ENCODE data around the gene RNF44. TPM values are rescaled to one million over a fixed set of nuclear protein-coding genes. Genes with fewer than 3 reads are reported as not detected.
A peak's percentile ranks its signal among the peaks of the same experiment; 100 is the strongest.
"Not testable (repeated sequence)": the region's sequence is repeated elsewhere in the genome, so short reads cannot be mapped to it uniquely, and the experiment has no call there.

The RNF44 gene
- total RNA-seq, 1 donor from 2014 or later: 32.4 TPM

- DNase-seq: no peak
- intact Hi-C loops (cut with micrococcal nuclease): no loop called here
- ATAC-seq: no peak
Measured at GRCh38 chr5:176553260-176554085, 16.3 kb upstream of the RNF44 start.

GRCh38 chr5:176552332-176552869 lies 15.2 kb upstream of the RNF44 start:
- no peak for ATAC-seq
- intact Hi-C loops (cut with micrococcal nuclease): no loop called here
- DNase-seq: no peak

GRCh38 chr5:176550937-176551336 lies 13.7 kb upstream of the RNF44 start:
- intact Hi-C loops (cut with micrococcal nuclease); DNase-seq; ATAC-seq: not testable (repeated sequence)

- intact Hi-C loops (cut with micrococcal nuclease): no loop called here
Measured at GRCh38 chr5:176550275-176550831, 13.2 kb upstream of the RNF44 start.

GRCh38 chr5:176549871-176550270 lies 12.7 kb upstream of the RNF44 start:
- no peak for ATAC-seq
- DNase-seq: no peak
- intact Hi-C loops (cut with micrococcal nuclease): no loop called here

More at GRCh38 chr5:176550275-176550831, 13.2 kb upstream of the RNF44 start:
- no peak for DNase-seq
- ATAC-seq: no peak

- DNase-seq: no peak
- intact Hi-C loops (cut with micrococcal nuclease): no loop called here
Measured at GRCh38 chr5:176548967-176549444, 11.8 kb upstream of the RNF44 start, which contains the start of gene CDHR2. CDHR2 (plus strand) TSS chr5:176549342; CDS start chr5:176565353, 16,011 bp downstream.

DNA sequence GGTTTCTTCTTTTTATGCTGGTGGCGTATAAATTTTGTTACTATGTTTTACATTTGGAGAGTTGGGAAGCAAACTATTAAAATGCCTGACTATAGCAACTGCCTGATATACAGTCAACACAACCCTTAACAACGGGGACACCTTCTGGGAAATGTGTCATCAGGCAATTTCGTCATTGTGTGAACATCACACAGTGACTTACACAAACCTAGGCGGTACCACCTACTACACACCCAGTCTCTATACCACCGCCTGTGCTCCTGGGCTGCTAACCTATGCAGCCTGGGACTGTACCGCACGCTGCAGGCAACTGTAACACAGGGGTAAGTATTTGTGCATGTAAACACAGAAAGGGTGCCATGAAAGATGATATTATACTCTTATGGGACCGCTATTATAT lies 10.6 kb upstream of the RNF44 start:
- intact Hi-C loops (cut with micrococcal nuclease): no loop called here
- ATAC-seq: no peak
- DNase-seq: no peak

More at GRCh38 chr5:176548967-176549444, 11.8 kb upstream of the RNF44 start, which contains the start of gene CDHR2:
- ATAC-seq: no peak

DNA sequence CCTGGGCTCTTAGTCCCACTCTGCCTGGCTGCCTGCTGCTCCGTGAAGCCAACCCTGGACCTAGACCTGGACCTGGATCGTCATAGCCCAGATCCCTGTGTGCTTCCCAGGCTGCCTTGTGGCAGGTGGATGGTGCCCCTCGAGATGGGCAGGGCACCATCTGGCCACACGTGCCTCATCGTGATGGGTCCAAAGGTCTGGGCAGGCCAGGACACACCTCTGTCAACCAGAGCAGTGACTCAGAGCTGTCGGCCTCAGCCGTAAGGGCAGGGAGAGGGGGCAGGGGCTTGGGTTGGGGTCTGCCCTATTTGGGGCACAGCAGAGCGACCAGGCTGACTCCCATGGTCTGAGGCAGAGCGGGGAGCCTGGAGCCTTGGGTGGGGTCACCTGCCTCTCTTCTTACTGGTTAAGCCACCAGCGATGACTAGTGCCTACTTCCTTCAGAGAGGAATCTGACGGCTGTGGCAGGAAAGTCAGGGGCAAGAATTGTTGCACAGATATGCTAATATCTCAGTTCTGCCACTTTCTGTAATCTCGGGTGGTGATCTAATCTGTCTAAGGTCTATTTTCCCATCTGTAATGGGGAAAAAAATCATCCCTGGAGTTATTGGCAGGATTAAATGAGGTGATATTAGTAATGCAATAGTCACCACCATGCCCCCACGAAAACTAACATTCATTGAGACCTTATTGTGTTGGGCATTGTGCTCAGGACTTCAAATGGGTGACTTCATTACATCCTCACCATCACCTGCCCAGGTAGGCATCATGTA lies 8.7 kb upstream of the RNF44 start:
- intact Hi-C loops (cut with micrococcal nuclease): no loop called here
- DNase-seq (no peak), ATAC-seq (no peak)

DNA sequence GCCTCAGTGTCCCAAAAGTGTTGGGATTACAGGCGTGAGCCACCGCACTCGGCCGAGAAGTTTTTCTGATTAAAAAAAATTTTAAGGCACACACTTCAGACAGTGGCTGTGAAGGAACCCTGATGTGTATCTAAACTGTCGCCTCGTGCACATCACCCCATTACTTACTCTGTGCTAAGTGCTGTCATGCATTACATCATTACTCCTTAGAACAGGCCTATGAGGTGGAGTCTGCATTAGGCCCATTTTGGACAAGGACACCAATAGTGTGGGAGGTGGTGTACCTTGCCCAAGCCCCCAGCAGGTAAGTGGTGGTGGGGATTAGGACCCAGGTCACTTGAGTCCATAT lies 8.2 kb upstream of the RNF44 start:
- no peak for ATAC-seq
- DNase-seq: no peak
- intact Hi-C loops (cut with micrococcal nuclease): no loop called here

DNA sequence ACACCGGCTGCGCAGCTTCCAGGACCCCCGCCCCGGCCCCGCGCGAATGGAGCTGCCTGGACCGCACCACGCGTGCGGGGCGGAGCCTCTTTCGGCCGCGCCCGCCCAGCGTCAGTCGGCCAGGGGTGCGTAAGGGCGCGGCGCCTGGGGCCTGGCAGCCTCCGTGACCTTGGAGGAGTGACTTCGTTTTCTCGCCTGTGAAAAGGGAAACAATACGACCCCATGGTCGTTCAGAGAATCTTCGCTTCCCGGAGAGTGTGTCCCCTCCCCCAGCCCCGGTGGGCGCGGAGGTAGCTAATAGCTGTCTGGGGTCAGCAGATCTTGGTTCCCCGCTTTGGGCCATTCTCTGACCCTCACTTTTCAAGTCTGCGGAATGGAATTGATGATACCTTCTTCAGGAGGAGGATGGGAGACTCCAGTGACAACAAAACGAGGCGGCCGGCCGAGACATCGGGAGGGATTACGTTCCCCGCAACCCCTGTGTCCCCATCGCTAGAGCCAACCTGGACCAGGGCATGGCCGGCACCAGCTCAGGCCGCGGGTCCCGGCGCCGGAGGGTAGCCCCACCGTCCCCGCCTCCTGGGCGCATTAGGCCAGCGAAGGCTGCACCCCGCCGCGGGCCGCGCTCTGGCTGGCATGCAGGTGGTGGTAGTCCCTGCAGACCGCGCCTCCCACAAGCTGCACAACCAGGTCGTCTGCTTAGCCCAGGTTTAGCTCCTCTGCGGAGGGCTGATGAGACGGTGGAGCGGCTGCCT lies 6.4 kb upstream of the RNF44 start:
- intact Hi-C loops (cut with micrococcal nuclease): no loop called here
- ATAC-seq: peak; percentile 91
- DNase-seq: peak; percentile 90

DNA sequence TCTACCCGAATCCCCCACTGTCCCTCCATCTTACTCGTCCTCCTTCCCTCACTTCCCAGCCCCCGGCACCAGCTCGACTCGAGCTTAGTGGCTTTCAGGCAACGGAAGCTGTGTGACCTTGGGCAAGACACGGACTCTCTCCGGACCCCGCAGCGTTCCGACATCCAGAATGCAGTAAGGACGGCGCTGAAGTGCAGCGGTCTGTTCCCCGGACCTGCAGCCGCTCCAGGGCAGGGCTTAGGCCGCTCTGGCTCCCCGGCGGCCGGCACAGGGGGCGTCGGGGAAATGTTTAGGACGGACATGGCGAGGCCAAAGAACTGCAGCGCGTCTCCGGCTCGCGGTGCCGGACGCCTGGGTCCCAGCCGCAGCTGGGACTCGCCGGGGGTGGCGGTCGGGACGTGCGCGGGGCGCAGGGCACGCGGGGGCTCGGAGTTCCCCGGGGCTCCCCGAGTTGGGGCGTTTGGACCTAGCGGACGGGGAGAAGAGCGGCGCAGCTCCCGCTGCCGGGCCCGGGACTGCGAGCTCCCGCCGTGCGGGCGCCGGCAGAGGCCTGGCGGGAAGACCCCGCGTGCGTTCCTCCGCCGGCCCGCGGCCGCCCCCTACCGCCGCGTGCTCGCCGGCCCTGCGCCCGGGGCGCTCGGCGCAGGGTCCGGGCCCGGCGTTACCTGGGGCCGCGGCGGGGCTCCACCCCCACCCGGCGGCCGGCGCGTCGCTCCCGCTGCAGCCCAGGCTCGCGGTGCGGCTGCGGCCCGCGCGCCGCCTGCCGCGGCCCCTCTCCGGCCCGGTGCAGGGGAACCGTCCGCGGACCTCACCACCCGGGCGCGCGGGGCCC lies 5.6 kb upstream of the RNF44 start:
- intact Hi-C loops (cut with micrococcal nuclease): no loop called here
- DNase-seq (peak; percentile 55), ATAC-seq (peak; percentile 49)

DNA sequence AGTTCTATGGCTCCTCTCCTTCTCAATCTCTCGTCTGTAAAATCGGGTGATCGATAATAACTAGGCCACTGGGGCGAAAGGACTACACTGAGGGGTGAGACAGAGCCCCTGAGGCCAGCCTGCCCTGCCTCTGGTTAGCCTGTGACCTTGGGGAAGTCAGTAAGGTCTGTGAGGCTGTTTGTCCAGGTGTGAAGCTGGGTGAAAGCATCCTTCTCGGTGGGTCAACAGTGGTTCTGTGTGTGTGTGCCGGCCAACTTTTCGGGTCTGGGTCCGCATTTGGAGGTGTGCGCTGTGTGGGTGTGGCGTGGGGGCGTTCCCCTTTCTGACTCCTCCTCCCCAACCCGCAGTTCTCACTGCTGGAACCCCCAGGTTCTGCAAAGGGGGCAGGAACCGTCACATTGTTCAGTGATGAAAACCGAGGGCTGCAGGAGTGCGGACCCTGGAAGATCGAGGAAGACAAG lies 5.0 kb upstream of the RNF44 start:
- intact Hi-C loops (cut with micrococcal nuclease): no loop called here
- ATAC-seq: no peak
- DNase-seq: peak; percentile 52

GRCh38 chr5:176541338-176542134 lies 4.3 kb upstream of the RNF44 start:
- no peak for ATAC-seq
- peak; percentile 73 for DNase-seq
- intact Hi-C loops (cut with micrococcal nuclease): no loop called here

DNA sequence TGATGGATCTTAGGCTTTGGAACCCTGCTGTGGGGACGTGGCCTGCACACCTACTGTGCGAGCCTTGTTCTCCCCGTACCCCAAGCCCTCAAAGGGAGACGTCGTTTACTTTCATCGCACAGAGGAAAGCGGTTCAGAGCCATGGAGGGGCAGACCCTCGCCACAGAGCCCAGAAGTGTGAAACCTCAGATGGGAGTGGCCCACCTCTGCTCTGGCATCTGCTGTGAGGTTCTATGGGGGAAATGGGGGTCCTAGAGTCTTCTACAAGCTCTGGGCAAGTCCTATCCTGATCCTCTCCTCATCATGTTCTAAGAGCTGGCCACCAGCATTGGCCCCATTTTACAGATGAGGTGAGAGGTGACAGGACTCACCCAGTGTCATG lies 3.7 kb upstream of the RNF44 start:
- ATAC-seq (no peak), DNase-seq (no peak)
- intact Hi-C loops (cut with micrococcal nuclease): no loop called here

- DNase-seq: no peak
- ATAC-seq: no peak
- intact Hi-C loops (cut with micrococcal nuclease): no loop called here
Measured at GRCh38 chr5:176540476-176540899, 3.3 kb upstream of the RNF44 start.

GRCh38 chr5:176538989-176539384 lies 1.8 kb upstream of the RNF44 start:
- intact Hi-C loops (cut with micrococcal nuclease): no loop called here
- no peak for ATAC-seq

More at GRCh38 chr5:176538989-176539384, 1.8 kb upstream of the RNF44 start:
- DNase-seq: no peak

All from left ventricle myocardium superior (tissue), 1 donor.